ENCODE measurements around the gene WRAP73.

WRAP73 gene

GRCh38 chr1:3609769-3610526, 40.0 kb downstream of the WRAP73 start:
- DNase-seq = no peak

- no peak for DNase-seq
These were observed 40.7 kb downstream of the WRAP73 start for GRCh38 chr1:3609016-3609768.

DNA sequence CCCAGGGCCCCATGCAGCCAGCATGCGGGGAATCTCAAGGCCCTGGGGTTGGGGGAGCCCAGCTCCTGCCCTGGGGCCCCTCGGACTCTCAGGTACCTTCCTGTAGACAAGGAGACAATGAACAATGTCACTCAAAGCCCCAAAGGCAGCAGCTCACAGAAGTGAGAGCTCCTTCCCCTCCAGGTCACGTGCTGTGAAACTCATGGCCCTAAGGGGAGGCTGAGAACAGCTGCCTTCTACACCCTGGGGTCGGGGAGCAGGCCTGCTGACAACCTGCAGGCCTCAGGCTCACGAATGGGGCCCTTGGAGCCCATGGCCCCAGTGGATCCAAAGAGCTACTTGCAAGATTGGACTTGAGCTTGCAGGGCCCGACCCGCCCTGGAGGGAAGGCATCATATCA, 41.7 kb downstream of the WRAP73 start:
- no peak for DNase-seq

GRCh38 chr1:3607703-3608065, 42.2 kb downstream of the WRAP73 start:
- DNase-seq = no peak

- DNase-seq = no peak
These were observed 42.9 kb downstream of the WRAP73 start for GRCh38 chr1:3606779-3607702.

- DNase-seq = no peak
These were observed 44.7 kb downstream of the WRAP73 start for GRCh38 chr1:3604997-3605823.

- no peak for DNase-seq
These were observed 45.4 kb downstream of the WRAP73 start for GRCh38 chr1:3604468-3604974.

- DNase-seq = no peak
These were observed 46.1 kb downstream of the WRAP73 start for GRCh38 chr1:3603571-3604467.

- no peak for DNase-seq
These were observed 46.7 kb downstream of the WRAP73 start for GRCh38 chr1:3603156-3603555.

DNA sequence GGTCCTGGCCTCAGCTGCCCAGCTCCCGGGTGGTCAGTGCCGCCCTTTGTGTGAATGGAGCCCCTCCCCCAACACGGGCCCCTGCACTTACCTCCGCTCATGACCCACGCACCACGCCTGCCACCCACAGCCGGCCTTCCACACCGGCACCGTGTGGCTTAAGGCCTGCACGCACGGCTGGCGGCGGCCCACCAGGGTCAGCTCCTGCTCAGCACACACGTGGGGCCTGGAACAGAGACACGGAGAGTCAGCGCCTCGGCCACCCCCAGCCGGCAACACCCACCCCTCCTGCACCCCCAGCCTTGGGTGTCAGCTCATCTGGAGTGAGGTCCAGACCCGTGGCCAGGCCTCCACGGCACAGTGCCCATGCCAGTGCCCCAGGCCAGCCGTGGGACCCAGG, 47.5 kb downstream of the WRAP73 start:
- no peak for DNase-seq

DNA sequence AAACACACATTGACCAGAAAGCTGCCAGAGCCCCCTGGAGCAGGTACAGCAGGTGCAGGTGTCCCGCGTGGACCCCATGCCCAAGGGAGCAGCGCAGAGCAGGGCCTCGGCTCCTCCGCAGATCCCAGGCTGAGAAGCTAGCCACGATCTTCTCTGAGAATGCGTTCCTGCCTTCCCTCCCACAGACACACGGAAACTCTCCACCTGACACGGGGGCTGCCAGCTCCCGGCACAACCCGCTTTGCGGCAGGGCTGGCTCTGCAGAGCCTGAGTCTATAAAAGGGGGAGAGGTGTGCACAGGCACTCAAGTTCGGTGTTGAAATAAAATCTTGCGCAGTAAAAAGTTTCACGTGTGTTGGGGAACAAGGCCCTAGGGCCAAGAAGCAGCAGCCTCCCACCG, 48.2 kb downstream of the WRAP73 start:
- no peak for DNase-seq

- DNase-seq = no peak
These were observed 49.5 kb downstream of the WRAP73 start for GRCh38 chr1:3600354-3600753.

DNA sequence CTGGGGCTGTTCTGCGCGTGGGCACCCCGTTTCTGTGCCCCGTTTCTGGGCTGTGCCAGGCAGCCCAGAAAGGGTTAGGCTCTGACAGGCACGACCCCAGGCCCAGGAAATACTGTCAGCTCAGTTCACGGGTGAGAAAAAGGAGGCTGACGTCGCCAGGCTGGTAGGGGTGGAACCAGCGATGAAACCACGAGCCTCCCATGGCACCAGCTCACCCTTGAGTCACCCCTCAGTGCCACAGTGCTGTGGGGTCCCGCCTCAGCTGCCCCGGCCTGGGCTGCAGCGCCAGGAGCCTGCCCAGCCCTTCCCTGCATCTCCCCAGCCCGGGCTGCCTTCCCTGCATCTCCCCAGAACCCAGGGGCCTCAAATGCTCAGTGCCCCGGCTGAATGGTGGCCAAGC, 50.1 kb downstream of the WRAP73 start:
- DNase-seq = no peak

DNA sequence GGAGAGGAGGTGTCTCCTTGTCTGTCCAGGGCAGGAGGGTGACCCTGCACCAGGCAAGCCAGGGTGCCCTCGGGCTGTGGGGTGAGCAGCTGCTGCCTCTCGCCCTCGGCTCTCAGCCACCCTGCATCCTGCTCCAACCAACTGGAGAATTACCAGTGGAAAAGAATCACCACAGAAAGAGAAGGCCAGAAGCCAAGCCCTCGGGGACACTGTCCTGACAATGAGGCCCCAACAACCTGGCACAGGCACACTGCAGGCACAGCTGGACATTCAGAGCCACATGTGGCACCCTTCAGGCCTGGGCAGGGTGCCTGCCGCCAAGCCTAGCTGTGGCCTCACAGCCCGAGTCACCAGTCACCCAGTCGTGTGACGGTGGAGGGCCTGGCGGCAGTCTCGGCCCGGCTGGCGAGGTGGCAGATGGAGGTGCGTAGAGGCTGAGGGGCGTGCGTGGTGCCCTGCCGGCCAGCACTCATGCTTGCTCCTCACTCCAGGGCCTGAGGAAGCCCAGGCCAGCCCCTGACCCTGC, 50.6 kb downstream of the WRAP73 start:
- no peak for DNase-seq

DNA sequence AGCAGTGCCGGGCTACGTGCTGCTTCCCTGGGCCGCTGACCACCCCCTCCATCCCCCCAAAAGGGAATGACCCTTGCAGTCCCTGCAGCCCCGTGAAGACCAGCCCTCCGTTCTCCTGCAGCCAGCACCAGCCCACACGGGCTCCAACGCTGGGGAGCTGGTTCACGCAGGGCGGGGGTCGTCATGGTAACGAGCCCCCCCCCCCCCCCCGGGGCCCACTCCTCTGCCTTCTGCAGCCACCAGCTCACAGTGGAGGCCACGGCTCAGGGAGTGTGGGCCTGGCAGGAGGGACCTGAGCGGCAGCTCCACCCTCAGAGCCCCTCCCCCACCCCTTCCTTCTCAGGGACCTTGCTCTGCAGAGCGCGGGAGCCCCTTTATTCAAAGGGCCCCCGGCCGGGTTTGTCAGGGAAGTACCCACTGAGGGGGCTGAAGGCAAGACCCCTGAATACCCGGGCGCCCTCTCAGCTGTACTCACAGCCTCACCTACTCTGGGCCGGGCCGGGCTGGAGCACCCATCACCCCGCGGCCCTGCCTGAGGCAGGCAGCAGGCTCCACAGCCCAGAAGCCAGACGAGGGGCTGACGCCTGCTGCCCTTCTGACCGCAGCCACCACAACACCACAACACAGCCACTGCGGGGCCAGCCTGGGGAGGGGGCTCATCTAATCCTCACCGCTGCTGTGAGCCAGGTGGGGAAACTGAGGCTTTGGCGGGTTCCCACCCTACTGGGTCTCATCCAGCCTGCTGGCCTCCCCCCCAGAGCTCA, 51.2 kb downstream of the WRAP73 start:
- no peak for DNase-seq

- no peak for DNase-seq
These were observed 51.8 kb downstream of the WRAP73 start for GRCh38 chr1:3598051-3598491.

- DNase-seq = no peak
These were observed 52.3 kb downstream of the WRAP73 start for GRCh38 chr1:3597599-3597964.

- no peak for DNase-seq
These were observed 53.0 kb downstream of the WRAP73 start for GRCh38 chr1:3596663-3597598.

DNA sequence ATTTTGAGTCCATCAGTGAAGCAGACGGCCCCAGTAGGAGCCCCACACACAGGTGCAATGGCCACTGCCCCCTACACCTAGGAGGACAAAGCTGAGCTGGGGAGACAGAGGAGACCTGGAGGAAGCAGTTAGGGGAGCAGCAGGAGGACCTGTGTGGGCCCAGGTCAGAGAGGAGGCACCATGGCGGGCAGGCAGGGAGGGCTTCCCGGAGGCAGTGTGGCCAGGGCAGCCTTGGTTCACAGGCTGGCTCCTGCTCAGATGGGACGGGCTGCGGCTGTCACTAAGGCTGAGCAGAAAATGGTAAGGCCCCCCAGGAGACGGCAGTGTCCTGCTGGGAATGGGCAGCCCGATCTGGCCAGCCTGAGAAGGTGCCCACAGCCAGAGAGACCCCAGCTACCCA, 54.0 kb downstream of the WRAP73 start:
- DNase-seq = no peak
